Muscle layer of colon (tissue), 2 donors: ENCODE data around the gene SWSAP1.
A peak's percentile ranks its signal among the peaks of the same experiment; 100 is the strongest.
"Not testable (repeated sequence)": the region's sequence is repeated elsewhere in the genome, so short reads cannot be mapped to it uniquely, and the experiment has no call there.

Source experiments
- H3K27ac ChIP-seq: one replicate; pipeline ENCODE4 v1.7.0; 2013; ENCODE audit warnings: low read depth, mild to moderate bottlenecking, low read length, moderate library complexity
- H3K27me3 ChIP-seq, 2 donors: one replicate each; pipeline ENCODE4 v1.7.0; 2013; ENCODE audit warnings: low read length in 2 of 2, mild to moderate bottlenecking in 2 of 2; ENCODE audit not compliant: insufficient read depth in 2 of 2, control insufficient read depth in 1 of 2
- H3K36me3 ChIP-seq: one replicate; pipeline ENCODE4 v1.7.0; 2013; ENCODE audit warnings: mild to moderate bottlenecking, low read length; ENCODE audit not compliant: insufficient read depth
- H3K4me1 ChIP-seq: one replicate; pipeline ENCODE4 v1.7.0; 2013; ENCODE audit warnings: mild to moderate bottlenecking, low read length; ENCODE audit not compliant: insufficient read depth
- H3K4me3 ChIP-seq, 2 donors: one replicate each; pipeline ENCODE4 v1.7.0; 2013; ENCODE audit warnings: low read length in 2 of 2, low read depth in 1 of 2, mild to moderate bottlenecking in 1 of 2, moderate library complexity in 1 of 2
- H3K9ac ChIP-seq: one replicate; pipeline ENCODE4 v1.7.0; 2013; ENCODE audit warnings: low read length
- H3K9me3 ChIP-seq: one replicate; pipeline ENCODE4 v1.7.0; 2013; ENCODE audit warnings: mild to moderate bottlenecking, low read length
- donor health status: abdominal sarcoma.
- donor health status: Adenocarcinoma of cecum.

SWSAP1 gene

DNA sequence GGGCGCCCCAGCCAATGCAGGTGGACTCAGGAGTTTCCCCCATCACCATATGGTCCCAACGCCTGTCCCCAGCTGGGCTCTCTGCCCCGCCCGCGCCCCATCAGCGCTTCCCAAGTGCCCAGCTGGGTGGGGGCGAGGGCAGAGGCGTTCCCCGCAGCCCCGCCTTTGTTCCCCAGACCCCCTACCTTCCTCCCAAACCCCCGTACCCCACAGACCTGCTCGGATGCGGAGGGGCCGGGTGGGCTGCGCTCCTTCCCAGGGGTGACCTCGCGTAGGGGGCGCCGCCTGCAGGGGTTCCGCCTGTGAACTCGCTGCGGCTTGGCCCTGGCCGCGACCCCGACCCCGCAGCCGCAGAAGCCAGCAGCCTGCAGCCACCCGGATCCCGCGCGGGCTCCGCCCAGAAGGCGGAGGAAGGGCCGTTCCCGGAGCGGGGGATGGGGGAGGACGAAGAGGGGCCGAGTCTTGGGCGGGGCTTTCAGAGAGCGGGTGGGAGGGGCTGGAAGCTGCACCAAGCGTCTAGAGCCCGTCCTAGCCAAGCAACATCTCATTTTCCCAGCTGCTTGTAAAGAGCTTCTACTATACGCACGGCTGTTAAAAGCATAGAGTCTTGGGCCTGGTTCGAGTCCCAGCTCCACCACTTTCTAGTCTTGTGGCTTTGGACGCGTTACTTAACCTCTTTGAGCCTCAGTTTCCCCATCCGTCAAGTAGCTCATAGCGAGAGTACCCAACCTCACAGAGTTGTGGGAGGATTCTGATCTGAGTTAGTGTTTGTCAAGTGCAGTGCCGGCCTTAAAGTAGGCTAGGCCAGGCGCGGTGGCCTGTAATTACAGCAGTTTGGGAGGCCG, 35.0 kb upstream of the SWSAP1 start, which contains the start of gene RAB3D:
Gene RAB3D, minus strand, starts transcription at position 404 of the 845 bp plus-strand sequence. CDS start 2,258 bp downstream, outside the sequence.
- Histone ChIP-seq H3K4me3 (peak within 1 kb of the TSS; percentile 74 to 86), H3K9ac (peak within 1 kb of the TSS; percentile 57), H3K36me3 (peaks cover 32% of the 10 kb centered on the region), H3K4me1 (peaks cover 14% of the 10 kb centered on the region), H3K27ac (peak within 1 kb of the TSS; percentile 79), H3K27me3 (no peaks in the 10 kb centered on the region), H3K9me3 (no peaks in the 10 kb centered on the region)

- peak overlapping the region; percentile 74 to 86 for H3K4me3 ChIP-seq
- H3K27me3 ChIP-seq, H3K9me3 ChIP-seq: not testable (repeated sequence)
- peaks cover 28% of the 10 kb centered on the region for H3K36me3 ChIP-seq
- H3K9ac ChIP-seq, result peak overlapping the region; percentile 57
- H3K27ac ChIP-seq, result peak overlapping the region; percentile 79
- peaks cover 19% of the 10 kb centered on the region for H3K4me1 ChIP-seq
These were observed 34.4 kb upstream of the SWSAP1 start for GRCh38 chr19:11340099-11340467.

DNA sequence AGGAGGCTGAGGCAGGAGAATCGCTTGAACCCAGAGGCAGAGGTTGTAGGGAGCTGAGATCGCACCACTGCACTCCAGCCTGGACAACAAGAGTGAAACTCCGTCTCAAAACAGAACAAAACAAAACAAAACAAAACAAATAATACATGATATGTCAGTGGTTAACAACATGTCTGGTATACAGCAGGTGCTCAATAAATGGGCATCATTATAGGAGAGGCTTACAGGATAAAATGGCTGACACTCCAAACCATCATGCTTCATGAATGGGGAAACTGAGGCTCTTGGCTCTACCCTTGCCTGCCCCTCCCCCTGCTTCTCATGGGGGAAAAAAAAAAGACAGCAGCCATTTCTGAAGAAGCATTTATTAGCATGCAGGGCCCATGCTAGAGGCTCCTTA, 32.0 kb upstream of the SWSAP1 start:
- Histone ChIP-seq H3K4me3 (no peak overlapping the region), H3K27ac (no peak overlapping the region), H3K9me3 (no peaks in the 10 kb centered on the region), H3K27me3 (no peaks in the 10 kb centered on the region), H3K36me3 (peaks cover 16% of the 10 kb centered on the region), H3K4me1 (peaks cover 33% of the 10 kb centered on the region), H3K9ac (no peak overlapping the region)

GRCh38 chr19:11345122-11345803, 29.2 kb upstream of the SWSAP1 start:
- H3K27ac ChIP-seq, result peak overlapping the region; percentile 91
- no peaks in the 10 kb centered on the region for H3K27me3 ChIP-seq
- H3K36me3 ChIP-seq, result peaks cover 16% of the 10 kb centered on the region
- H3K9ac ChIP-seq, result peak overlapping the region; percentile 87
- peaks cover 24% of the 10 kb centered on the region for H3K4me1 ChIP-seq
- H3K4me3 ChIP-seq, result peak overlapping the region; percentile 64 to 73
- no peaks in the 10 kb centered on the region for H3K9me3 ChIP-seq

GRCh38 chr19:11346104-11346940, 28.1 kb upstream of the SWSAP1 start, which contains the start of the genes CCDC159 and TMEM205:
TSS of gene CCDC159 (plus strand) at chr19:11346519. CDS start at chr19:11346607, 88 bp downstream.
TSS of gene TMEM205 (minus strand) at chr19:11346268. CDS start at chr19:11345619, 649 bp downstream.
- peak within 1 kb of the TSS; percentile 65 to 73 for H3K4me3 ChIP-seq
- peak within 1 kb of the TSS; percentile 87 for H3K9ac ChIP-seq
- H3K27ac ChIP-seq, result peak within 1 kb of the TSS; percentile 91
- peaks cover 24% of the 10 kb centered on the region for H3K4me1 ChIP-seq
- H3K36me3 ChIP-seq, result peaks cover 13% of the 10 kb centered on the region
- H3K9me3 ChIP-seq, result no peaks in the 10 kb centered on the region
- no peaks in the 10 kb centered on the region for H3K27me3 ChIP-seq

- Histone ChIP-seq H3K27me3 (no peaks in the 10 kb centered on the region), H3K9ac (no peak overlapping the region), H3K36me3 (peaks cover 5% of the 10 kb centered on the region), H3K9me3 (no peaks in the 10 kb centered on the region), H3K4me3 (no peak overlapping the region), H3K27ac (no peak overlapping the region), H3K4me1 (peaks cover 24% of the 10 kb centered on the region)
These were observed 26.9 kb upstream of the SWSAP1 start for GRCh38 chr19:11347546-11348039.

- Histone ChIP-seq H3K27me3 (no peaks in the 10 kb centered on the region), H3K36me3 (no peaks in the 10 kb centered on the region), H3K9ac (no peak overlapping the region), H3K9me3 (no peaks in the 10 kb centered on the region), H3K27ac (no peak overlapping the region), H3K4me1 (peaks cover 22% of the 10 kb centered on the region), H3K4me3 (no peak overlapping the region)
These were observed 25.3 kb upstream of the SWSAP1 start for GRCh38 chr19:11349171-11349570.

DNA sequence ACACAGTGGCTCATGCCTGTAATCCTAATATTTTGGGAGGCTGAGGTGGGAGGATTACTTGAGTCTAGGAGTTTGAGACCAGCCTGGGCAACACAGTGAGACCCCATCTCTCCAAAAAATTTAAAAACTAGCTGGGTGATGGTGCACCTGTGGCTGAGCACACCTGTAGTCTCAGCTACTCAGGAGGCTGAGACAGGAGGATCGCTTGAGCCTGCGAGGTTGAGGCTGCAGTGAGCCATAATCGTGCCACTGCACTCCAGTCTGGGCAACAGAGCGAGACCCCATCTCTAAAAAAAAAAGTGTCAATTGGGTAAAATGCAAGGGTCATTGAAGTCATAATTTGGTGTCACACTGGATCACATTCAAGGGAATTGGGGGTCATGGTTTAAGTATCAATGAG, 20.4 kb upstream of the SWSAP1 start:
- not testable (repeated sequence) for H3K9ac ChIP-seq, H3K4me3 ChIP-seq, H3K9me3 ChIP-seq, H3K27me3 ChIP-seq, H3K36me3 ChIP-seq, H3K27ac ChIP-seq
- H3K4me1 ChIP-seq, result peaks cover 13% of the 10 kb centered on the region

- H3K4me3 ChIP-seq, result peak within 1 kb of the TSS; percentile 28 to 82
- peaks cover 13% of the 10 kb centered on the region for H3K4me1 ChIP-seq
- H3K27me3 ChIP-seq, result no peaks in the 10 kb centered on the region
- H3K27ac ChIP-seq, result peak within 1 kb of the TSS; percentile 46
- H3K9ac ChIP-seq, result peak within 1 kb of the TSS; percentile 91
- H3K36me3 ChIP-seq, result no peaks in the 10 kb centered on the region
- no peaks in the 10 kb centered on the region for H3K9me3 ChIP-seq
These were observed 19.0 kb upstream of the SWSAP1 start, which contains the start of gene PLPPR2 for GRCh38 chr19:11355160-11356073. TSS of gene PLPPR2 (plus strand) at chr19:11355432. CDS start at chr19:11357674, 2,242 bp downstream.

GRCh38 chr19:11356074-11356397, 18.4 kb upstream of the SWSAP1 start:
- H3K9ac ChIP-seq, result peak overlapping the region; percentile 91
- H3K27me3 ChIP-seq, result no peaks in the 10 kb centered on the region
- no peaks in the 10 kb centered on the region for H3K9me3 ChIP-seq
- H3K4me3 ChIP-seq, result peak overlapping the region; percentile 28 to 82
- H3K4me1 ChIP-seq, result peaks cover 13% of the 10 kb centered on the region
- peaks cover 5% of the 10 kb centered on the region for H3K36me3 ChIP-seq
- H3K27ac ChIP-seq, result peak overlapping the region; percentile 46
